ENCODE results near the gene TMBIM6.

TMBIM6 gene

GRCh38 chr12:49798934-49799333 is 57.6 kb downstream of the TMBIM6 start:
- no peak for DNase-seq

DNA sequence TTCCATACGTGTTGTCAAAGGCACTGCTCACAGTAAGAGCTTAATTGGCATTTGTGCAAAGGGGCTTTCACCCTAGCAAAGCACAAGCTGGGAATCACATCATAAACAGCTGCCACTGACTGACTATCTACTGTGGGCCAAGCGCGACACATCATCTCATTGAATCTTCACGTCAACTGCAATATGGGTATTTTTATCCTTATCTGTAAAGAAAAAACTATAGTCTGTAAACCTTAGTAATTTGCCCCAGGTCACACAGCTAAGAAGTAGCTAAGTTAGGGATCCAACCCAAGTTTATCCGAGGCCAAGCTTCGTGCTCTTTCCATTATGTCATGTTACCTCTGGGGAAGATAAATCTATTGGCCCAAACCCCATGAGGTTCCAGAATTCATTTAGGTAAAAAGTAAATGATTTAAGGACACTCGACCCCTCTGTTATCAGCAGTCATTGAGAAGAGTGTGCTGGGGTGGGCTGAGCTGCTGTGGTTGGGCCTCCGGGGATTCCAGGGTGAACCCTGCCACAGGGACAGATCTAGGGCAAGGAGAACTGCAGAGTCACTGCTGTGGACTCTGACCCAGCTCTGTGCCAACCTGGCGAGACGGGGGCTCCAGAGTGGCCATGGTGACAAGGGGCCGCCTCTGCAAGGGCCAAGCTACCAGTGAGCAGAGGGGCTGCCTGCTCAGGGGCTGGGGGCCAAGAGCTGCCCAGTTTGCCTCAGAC is 59.2 kb downstream of the TMBIM6 start:
- no peak for DNase-seq

DNA sequence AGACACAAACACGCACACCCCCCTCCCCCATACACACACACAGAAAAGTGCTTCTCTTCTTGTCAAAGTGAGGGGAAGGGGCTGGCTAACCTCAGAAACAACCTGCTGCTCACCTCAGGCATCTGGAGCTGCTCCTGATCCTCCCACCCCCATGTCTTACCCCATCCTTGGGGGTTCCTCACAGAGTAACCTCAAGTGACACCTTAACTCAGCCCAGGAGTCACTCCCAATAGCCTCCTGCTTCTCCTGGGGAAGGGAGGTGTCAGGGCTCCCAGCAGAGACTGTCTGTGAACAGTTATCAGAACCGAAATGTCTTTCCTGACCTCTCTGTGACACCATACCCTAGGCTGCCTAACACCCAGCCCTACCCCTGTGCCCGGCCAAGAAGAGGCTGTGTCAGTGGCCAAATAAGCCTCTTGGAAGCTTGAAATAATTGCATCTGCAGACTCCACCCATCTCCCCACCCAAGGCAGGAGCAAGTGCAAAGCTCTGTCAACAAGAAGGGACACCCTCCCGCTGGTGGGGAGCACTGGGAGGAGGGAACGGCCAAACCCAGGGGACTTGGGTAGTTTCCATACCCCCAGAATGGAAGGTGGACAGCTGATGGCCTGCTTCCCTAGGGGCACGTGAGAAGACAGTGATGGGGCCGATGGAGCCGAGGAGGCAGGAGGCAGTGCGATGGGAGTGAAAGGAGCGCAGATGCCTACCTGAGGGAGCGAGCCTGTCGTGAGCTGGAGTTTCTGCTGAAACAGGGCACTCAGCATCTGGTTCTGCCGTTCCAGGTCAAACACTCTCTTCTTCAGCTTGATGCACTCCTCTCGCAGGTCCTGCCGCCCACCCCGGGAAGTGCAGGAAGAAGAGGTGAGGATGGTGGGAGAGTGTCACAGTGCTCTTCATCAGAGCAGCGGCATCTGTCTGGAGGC is 60.0 kb downstream of the TMBIM6 start:
- no peak for DNase-seq

GRCh38 chr12:49803693-49804450 is 62.5 kb downstream of the TMBIM6 start:
- DNase-seq, result no peak

DNA sequence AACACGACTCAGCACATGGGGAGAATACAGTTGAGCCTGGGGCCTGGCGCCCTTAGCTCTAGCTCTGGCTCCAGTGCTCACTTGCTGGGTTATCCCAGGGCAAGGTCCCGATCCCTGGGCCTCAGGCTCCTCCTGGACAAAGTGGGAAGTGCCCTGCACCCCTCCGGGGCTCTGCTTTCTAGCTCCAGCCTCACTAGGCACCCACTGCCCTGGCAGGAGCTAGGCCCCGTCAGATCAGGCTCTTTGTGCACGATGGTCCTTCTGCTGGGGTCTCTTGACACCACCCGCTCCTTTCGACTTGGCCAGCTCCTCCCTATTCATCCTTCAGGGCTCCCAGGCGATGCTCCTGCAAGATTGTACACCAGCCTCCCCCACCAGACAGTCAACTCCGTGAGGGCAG is 63.5 kb downstream of the TMBIM6 start:
- DNase-seq, result no peak

GRCh38 chr12:49805409-49805808 is 64.1 kb downstream of the TMBIM6 start:
- no peak for DNase-seq

- DNase-seq, result no peak
Measured at GRCh38 chr12:49806321-49806813, 65.0 kb downstream of the TMBIM6 start.

DNA sequence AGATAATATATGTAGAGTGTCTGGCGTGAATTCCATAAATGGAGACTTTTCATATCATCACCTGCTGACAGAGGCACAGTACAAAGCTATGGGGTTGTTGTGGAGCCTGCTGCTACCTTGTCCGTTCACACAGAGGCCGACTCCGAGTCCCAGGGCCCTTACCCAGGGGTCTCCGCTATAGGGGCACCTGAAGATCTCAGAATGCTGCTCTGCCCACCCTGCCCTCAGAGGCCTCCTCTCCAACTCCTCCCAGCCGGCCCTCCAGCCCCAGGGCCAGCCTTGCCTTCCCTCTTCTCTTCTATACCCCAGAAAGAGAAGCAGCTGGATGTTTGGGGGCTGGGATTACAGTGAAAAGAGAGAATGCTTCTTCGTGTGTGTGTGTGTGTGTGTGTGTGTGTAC is 65.5 kb downstream of the TMBIM6 start:
- no peak for DNase-seq

DNA sequence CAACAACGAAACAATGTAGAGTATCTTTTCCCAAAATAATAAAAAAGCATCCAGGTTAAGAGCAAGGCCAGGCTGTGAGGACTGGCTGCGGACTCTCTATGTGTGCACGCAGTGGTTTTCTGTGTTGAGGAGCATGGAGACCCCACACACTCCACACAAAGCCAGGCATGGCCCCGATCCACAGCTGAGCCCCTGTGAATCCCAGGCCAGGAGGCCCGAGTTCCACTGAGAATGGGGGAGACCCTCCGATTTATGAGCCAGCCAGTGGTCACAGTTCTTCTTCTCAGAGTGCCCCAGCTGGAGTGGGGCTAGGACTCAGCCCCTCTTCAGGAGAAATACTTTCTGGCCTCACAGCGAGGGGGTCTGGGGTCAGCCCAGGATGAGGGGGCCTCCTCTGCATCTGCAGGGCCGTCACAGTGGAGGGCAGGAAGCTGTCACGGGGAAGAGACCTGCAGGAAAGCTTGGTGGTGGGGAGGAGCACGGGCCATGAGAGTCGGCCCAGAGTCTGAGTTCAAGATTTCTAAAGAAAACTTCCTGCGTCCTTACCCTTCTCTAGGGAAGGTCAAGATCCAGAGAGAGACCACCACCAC is 66.7 kb downstream of the TMBIM6 start:
- DNase-seq, result no peak

GRCh38 chr12:49808686-49809380 is 67.5 kb downstream of the TMBIM6 start:
- DNase-seq, result no peak

DNA sequence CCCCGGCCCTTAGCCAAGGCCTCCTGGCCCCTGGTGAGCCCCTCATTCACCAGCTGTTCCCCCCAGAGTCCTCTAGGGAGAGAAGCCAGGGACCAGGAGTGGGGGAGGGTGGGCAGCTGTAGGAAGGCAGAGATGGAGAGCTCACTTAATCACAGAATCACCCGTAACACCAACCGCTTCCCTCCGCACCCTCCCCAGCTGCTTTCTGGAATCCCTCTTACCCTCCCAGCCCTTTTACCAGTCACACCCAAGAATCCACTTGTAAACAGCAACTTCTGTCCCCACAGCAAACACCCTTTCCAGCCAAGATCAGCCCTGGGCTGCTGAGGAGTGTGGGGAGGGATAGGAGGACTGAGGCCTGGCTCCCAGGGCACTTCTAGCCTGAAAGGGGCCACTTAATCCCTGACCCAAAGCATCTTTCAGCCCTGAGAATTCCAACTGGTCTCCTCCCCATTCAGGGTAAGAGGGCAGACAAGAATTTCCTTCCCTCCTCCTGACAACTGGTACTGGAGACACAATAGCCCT is 68.1 kb downstream of the TMBIM6 start:
- peak; percentile 46 for DNase-seq

DNA sequence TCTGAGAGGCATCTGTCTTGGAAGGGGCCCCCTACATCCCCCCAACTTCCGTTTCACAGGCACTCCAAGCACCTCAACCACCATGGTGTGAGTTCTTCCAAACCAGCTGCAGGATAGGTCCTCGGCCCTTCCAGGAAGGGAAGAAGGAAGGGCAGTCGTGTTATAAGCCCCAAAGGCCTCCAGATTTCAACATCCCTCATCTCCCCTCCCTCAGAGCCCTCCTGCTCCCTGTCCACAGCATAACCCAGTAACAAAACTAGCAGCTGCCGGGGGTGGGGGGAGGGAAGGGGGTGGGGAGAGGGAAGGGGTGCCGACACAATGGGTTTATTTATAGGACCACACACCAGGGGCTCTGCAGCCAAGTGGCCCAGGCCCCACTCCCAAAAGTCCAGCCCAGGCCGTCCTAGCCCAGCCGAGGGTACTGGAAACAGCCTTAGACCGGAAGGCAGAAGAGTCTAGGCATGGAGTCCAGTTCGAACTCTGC is 68.6 kb downstream of the TMBIM6 start:
- no peak for DNase-seq

- DNase-seq, result no peak
Measured at GRCh38 chr12:49811136-49811535, 69.8 kb downstream of the TMBIM6 start.

DNA sequence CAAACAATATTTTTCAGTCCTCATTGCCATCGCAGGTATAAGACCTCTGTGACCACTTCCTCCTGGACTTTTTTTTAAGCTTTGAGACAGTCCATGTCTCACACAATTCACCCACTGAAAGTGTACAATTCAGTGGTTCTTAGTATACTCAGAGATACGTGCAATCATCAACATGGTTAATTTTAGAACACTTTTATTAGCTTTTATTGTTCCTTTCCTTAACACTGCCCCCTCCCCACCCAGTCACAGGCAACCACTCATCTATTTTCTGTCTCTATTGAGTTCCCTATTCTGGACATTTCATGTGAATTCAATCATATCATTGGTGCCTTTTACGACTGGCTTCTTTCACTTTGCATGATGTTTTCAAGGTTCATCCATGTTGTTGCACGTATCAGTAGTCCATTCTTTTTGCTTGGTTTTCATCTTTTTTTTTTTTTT is 70.6 kb downstream of the TMBIM6 start:
- no peak for DNase-seq

DNA sequence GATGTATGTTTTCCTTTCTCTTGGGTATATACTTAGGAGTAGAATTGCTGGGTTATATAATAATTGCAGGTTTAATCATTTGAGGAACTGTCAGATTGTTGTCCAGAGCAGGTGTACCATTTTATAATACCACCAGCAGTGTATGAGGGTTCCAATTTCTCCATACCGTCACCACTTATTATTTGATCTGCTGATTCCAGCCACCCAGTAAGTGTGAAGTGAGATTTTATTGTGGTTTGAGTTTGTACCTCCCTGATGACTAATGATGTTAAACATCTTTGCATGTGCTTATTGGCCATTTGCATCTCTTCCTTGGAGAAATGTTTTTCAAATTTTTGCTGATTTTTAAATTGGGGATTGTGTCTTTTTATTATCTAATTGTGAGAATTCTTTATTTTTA is 71.8 kb downstream of the TMBIM6 start:
- DNase-seq, result no peak

All from NCI-H2227 treated with DMSO at 0.1 percent for 48 hours (cell line).